ENCODE results near the gene ADK.

- TF ChIP-seq CTCF (conservative IDR thresholded peaks at IDR 0.05; ENCODE audit: low read length) (no peak), EZH2phosphoT487 (IDR thresholded peaks at IDR 0.05; ENCODE audit: borderline replicate concordance, low read depth, low read length) (no peak)
These were observed 285.6 kb downstream of the ADK start for GRCh38 chr10:74436523-74437170.

Measured in OCI-LY7 (cell line).